A549 treated with Hydrocortisone at 1 μM for 4 hours (cell line): ENCODE measurements around the gene CEP170B. TPM values are rescaled to one million over a fixed set of nuclear protein-coding genes. Genes with fewer than 3 reads are reported as not detected.

Experiments used
- total RNA-seq: library from RNA; stranded (reverse); fragments of 200-300 nt; extraction: Qiagen RNA extraction; gene quantifications from 5 replicates; pipeline ENCODE4 v1.2.3, GENCODE V29; 2022

The CEP170B gene
- 21.6 to 26.6 TPM (median 22.6 TPM) in 5 replicates for total RNA-seq

DNA sequence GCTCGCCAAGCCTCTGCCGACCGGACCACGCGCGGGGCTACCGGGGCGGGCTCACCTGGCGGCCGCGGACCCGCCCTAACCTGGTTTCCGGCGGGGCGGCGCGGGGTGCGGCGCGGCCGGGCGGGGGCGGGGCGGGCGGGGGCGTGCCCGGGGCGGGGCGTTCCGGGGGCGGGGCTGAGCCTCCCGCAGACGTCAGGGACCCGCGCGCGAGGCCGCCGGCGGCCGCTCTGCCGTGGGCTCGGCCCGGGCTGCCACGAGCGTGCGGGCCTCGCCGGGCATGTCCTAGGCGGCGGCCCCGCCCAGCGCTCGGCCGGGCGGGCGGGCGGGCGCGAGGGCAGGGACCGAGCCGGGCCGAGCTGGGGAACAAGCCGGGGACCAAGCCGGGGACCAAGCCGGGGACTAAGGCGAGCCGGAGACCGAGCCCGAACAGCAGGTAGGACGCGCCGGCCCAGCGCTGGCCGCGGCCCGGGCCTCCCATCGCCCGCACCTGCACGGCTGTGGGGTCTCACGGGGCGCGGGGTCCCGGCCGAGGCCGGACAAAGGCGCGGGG, at the start of gene CEP170B:
TSS of gene CEP170B (plus strand) at position 188 of the 550 bp plus-strand sequence. CDS start 3,183 bp downstream, outside the sequence.

DNA sequence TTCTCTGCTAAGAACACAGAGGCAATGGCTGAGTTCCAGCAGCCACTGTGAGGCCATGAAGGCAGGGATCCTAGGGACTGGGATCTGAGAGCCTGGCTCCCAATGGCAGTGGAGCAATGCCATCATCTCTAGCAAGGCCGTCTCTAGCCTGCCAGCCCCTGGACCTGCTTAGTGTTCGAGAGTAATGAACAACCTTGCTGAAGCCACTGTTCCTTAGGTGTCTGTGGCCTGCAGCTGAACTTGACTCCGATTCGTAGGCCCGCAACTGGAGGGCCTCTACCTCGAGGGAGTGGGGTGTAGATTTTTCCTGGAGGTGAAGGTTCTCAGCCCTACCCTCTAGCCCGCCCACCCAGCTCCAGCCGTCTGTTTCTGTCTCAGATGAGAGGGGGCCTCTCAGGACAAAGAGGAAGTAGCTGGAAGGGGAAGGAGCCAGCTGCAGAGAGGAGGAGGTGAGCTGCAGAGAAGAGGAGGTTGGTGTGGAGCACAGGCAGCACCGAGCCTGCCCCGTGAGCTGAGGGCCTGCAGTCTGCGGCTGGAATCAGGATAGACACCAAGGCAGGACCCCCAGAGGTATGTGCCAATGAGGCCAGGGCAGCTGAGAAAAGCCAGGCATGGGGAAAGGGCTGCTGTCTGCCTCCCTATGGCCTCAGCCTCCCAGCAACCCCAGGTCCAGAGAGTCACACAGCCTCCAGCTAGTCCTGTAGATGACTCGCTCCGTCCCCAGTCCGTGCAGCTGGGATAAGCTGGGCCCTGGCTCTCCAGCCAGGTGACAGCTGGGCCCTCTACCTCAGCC, 59.5 kb downstream of the CEP170B start, which contains the start of gene PLD4:
TSS of gene PLD4 (plus strand) at position 459 of the 793 bp plus-strand sequence. CDS start 2,262 bp downstream, outside the sequence.

Other genes with a start within 250 kb of the CEP170B start
- 89.2 to 127 TPM (median 116 TPM) in 5 replicates for gene INF2, start 175.7 kb upstream of the CEP170B start, total RNA-seq
- 5.8 to 7.2 TPM (median 6.3 TPM) in 5 replicates for gene ADSS1, start 141.0 kb upstream of the CEP170B start, total RNA-seq
- 136 to 204 TPM (median 193 TPM) in 5 replicates for gene SIVA1, start 112.1 kb upstream of the CEP170B start, total RNA-seq
- gene AKT1, start 69.5 kb upstream of the CEP170B start, total RNA-seq: 90.9 to 107 TPM (median 100 TPM) in 5 replicates
- gene ZBTB42, start 64.2 kb upstream of the CEP170B start, total RNA-seq: 2.5 to 3.3 TPM (median 2.8 TPM) in 5 replicates
- gene PLD4, start 59.6 kb downstream of the CEP170B start, total RNA-seq: 0.05 to 0.13 TPM (median 0.05 TPM) in 4 of 5 replicates, not detected in the other
- 194 to 278 TPM (median 207 TPM) in 5 replicates for gene AHNAK2, start 113.1 kb downstream of the CEP170B start, total RNA-seq
- gene CLBA1, start 120.5 kb downstream of the CEP170B start, total RNA-seq: 14.5 to 17.8 TPM (median 17.0 TPM) in 5 replicates
- gene CDCA4, start 155.8 kb downstream of the CEP170B start, total RNA-seq: 44.5 to 51.7 TPM (median 46.7 TPM) in 5 replicates
- gene GPR132, start 200.2 kb downstream of the CEP170B start, total RNA-seq: 0.49 to 0.64 TPM (median 0.51 TPM) in 5 replicates